HK-2 (cell line): ENCODE measurements around the gene UTP15.

Experiments used
- DNase-seq: peaks from one replicate; pipeline ENCODE4 v3.0.0-alpha.2; 2018; ENCODE audit not compliant: unreplicated experiment

UTP15 gene

GRCh38 chr5:73565139-73565968 is at the start of gene UTP15, which contains the start of gene ANKRA2:
Gene UTP15, plus strand, starts transcription at chr5:73565743. Its CDS starts 1,602 bp downstream, at chr5:73567345.
Gene ANKRA2, minus strand, starts transcription at chr5:73565639. Its CDS starts 2,758 bp downstream, at chr5:73562881.
- peak; percentile 94 for DNase-seq

DNA sequence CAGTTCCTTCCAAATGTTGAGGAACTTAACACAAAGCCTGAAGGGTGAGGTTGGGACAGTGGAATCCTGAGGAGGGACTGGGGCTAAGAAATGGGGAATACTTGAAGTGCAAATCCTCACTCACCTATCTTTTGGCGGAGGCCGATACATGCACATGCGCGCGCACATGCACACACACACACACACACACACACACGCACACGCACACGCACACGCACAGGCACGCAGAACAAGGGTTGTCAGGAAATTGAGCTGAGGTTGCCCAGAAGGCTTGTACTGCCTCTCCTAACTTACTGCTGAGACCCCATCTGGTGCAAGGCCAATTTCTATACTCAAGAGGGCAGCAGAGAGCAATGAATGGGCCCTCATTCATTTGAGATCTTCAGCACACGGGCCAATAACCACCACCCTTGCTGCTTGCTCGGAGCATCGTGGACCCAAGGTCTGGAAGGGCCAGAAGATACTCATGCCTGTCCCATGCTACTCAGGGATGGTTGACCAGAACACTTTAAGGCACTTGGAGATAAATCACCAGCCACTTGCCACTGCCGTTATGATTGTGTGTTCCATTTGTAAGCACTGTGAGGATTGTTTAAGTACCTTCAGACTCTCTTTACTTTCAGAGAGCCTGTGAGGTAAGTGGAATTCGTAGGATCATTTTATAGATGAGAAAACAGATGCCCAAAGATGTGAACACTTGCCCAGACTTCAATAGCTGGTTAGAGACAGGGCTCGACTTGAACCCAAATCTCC is 45.8 kb upstream of the UTP15 start:
- DNase-seq: peak; percentile 55

DNA sequence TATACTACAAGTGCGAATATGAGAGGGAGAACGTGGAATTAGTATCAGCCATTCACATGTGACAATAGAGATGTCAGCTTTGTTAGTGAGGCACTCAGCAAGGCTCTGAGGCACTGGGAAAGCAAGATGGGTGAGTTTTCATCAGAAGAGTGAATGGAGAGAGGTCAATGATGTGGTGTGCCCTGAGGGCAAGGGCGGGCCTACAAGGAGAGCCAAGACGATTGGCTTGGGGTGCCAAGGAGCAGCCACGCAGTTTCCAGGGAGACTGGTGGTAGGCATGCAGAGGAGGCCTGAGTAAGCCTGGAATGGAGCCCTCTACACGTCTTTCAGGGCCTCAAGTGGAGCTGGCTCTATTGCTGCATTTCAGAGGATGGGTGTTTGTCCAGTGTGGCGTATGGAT is 42.6 kb upstream of the UTP15 start:
- no peak for DNase-seq

DNA sequence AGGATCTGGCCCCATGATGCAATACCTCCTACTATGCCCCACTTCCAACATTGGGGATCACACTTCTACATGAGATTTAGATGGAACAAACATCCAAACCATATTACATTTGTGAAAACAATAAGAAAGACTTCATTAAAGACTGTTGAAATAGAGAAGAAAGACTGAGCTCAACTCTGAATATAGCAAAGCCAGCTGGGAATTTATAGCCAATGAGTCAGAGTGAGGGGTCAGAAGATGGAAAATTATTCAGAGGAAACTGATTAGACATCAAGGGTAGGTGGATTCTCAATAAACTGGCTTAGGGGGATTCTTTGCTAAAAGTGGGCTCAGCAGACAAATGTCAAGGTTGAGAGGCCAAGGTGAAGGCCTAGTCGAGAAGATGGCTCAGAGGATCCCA is 41.7 kb upstream of the UTP15 start:
- DNase-seq: no peak

DNA sequence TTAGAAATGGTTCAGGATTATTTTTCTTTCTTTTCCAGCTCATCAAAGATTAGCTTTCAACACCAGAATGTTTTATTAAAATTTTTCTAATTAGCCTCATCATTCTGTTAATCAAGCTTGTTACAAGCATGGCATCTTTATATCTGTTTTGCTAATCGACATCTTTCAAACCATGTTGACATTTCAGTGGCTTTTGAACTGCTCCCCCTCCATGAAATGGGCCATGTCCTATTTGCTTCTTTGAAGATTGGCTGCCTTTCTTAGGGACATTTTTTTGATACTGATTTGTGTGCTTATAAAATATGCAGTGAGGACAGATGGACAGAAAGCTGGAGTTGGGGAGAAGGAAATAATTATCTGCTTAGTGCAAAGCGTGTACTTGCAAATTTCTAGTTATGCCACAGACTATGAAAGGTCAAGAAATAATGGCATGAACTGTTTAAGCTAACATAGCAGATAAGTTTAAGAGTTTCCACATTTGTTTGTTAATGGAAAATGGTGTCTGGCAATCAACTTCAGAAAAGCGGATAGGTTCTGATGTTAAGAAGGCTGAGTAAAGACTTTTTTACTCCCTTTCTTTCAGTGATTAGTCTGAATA is 39.8 kb upstream of the UTP15 start:
- DNase-seq: no peak

DNA sequence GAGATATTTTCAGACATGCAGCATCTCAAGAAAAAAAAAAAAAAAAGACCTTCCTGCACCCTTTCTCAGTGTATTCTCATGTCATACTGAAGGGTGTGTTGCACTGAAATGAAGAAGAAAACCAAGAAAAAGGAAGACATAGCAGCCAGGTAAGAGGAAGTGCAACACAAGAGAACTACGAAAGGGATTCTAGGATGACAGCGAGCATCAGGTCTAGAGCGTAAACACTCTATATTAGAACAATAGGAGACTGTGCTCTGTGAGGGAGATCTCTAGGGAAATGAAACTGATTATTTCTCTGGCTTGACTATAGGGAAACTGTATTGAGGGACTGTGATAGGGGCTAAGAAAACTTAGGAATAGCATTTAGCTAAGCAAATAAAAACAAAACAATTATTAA is 37.3 kb upstream of the UTP15 start:
- no peak for DNase-seq

- DNase-seq: no peak
Measured at GRCh38 chr5:73529081-73529480, 36.5 kb upstream of the UTP15 start.

DNA sequence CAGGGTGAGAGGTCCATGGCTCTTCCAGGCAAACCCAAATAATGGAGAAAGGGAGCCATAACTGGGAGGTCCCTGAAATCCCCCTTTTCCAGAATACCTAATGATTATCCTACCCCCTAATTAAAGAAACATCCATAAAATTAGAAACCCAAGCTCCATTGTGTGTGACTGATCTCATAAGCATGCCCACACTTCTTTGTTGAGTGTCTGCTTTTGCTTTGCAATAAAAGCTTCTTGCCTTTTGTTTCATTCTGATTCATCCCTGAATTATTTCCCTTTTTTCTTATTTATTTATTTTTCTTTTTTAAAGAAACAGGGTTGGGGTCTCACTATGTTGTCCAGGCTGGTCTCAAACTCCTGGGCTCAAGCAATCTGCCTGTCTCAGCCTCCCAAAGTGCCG is 34.2 kb upstream of the UTP15 start:
- DNase-seq: no peak

- DNase-seq: no peak
Measured at GRCh38 chr5:73532195-73532594, 33.3 kb upstream of the UTP15 start.

DNA sequence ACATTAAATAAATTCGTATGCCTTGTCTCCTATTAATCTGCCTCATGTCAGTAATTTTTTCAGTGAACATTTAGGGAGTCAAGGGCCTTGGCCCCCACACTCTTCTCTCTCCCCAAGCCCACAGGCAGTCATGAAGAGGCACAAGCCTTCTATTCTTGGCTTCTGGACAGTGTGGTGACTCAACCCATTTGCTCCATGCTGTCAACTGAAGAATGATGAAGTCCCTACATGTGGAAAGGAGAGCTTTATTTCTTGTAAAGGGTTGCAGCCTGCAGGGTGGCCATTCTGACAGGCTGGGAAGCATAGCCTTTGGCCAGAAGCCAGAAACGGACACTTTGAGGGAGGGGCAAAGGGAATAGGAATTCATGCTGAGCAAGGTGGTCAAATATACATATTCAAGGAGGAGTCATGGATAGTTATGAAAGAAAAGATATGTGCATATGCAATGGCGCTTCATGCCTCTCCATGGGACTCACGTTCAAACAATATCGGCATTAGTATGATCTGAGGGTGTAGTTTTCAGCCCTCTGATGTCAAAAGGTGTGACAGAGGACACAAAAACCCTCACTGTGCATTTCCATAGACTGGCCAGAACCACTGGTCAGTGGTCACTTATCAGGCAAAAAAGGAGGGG is 31.4 kb upstream of the UTP15 start:
- no peak for DNase-seq

- no peak for DNase-seq
Measured at GRCh38 chr5:73534971-73535370, 30.6 kb upstream of the UTP15 start.

- no peak for DNase-seq
Measured at GRCh38 chr5:73539730-73540129, 25.8 kb upstream of the UTP15 start.

GRCh38 chr5:73540192-73540591 is 25.4 kb upstream of the UTP15 start:
- DNase-seq: peak; percentile 39

GRCh38 chr5:73542020-73542419 is 23.5 kb upstream of the UTP15 start:
- DNase-seq: no peak

DNA sequence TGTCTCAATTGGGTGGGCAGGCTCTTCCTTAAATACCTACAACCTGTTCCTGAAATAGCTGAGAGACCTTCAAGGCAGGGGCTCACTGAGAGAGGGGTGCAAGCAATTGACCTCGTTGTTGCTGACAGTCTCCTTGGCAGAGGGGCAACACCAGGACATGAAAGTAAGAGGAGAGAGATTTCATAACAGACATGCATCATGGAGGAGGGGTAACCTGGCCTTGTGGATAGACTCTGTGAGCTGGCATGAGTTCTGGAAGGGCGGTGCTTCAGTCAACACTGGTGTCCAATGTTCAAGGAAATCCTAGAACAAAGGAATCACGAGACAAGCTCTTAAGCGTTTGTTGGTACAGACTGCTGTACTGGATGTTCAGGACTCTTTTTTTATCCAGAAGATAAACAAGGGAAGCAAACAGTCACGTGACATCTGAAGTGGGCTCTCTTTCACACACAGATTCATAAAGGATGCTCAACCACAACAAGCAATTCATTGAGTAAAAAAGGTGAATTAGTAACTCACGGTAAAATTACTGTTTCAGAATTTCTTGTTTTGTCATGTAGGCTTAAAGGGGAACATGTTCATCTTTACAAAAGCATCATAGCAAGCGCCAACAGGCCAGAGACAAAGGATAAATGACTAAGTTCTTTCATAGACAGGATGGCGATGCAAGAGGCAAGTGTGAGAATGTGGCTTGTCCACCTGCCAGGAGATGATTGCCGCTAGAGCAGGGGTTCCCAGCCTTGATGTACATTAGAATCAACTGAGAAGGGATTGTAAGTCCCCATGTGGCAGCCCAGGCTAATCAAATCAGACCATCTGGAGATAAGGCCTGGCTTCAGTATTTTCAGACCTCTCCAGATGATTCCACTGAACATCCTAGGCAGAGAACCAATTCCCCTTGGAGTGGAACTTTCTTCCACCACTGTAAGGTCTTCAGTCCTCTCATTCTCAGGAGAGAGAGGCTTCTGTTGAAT is 20.8 kb upstream of the UTP15 start:
- DNase-seq: no peak

DNA sequence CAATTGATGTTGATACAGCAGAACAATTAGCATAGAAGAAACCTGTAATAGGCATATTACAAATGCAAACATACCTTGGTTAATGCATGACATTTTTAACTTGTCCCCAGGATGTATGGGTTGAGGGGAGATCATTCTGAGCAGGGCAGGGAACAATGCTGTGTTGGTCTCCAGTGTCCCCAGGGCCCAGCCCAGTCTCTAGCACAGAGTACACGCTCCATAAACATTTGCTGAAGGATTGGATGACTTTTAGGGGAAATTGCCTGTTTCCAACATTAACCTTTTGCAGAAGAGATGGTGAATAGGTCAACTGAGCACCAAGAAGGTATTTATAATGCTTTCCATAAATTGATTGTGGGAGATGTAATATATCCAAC is 20.2 kb upstream of the UTP15 start:
- no peak for DNase-seq

- DNase-seq: no peak
Measured at GRCh38 chr5:73550016-73550415, 15.5 kb upstream of the UTP15 start.

DNA sequence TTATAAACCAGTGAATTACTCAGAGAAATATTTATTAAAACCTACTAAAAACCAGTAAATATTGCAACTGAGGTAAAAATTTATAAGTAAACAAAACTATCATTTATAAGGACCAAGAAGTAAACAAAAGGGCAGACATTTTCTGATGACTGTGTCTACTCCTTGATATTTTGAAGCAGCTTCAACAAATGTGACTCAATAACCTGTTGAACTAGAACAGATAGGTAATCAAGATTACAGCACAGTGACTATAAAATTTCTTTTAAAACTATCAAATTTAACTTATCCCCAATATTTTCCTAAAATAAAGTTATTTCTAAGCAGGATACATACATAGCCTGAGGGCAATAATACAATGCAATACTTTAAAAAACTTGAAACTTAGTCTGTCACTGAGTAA is 12.9 kb upstream of the UTP15 start:
- DNase-seq: no peak

- DNase-seq: no peak
Measured at GRCh38 chr5:73558950-73559349, 6.6 kb upstream of the UTP15 start.

DNA sequence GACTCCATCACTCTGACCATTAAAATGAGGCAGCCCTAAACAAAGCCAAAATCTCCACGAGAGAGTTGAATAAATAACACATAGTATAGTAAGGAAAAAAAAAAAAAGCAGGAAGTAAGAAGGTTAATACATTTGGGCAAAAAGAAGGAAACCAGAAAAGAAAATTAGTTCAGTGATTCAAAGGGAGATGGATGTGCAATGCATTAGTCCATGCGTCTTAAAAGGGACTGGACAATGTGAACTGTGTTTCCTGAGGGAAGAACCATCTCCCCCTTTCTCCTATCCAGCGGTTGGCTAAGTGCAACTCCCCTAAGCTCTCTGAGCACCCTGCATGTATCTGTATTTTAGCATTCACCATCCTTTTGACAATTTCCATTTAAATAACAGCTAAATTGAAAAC is 1.5 kb upstream of the UTP15 start:
- DNase-seq: no peak

DNA sequence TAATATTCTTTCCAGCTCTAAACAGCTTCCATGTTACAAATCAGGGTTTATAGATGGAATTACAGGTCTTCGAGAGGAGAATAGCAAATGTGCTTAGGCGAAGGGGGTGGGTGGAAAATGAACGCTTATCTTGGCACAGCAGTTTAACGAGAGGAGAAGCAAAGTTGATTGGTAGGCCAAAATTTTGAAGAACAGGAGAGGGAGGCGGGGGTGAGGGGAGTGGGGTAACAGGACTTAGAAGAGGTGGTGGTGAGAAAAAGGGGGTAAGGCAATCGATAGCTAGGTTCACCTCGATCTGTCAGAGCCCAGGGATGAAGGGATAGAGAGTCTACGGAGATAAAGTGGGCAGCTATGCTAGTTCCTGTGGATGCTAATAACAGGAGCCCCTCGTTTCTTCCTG is 868 bp upstream of the UTP15 start:
- no peak for DNase-seq
